ENCODE data around the gene RAB39A.

RAB39A gene

GRCh38 chr11:107957109-107957588 is 28.9 kb downstream of the RAB39A start:
- DNase-seq (ENCODE audit: low read depth, low spot score): no peak
- CTCF ChIA-PET: no interaction called here
- H3K4me3 ChIP-seq (ENCODE audit: low read depth, low read length): no peak overlapping the region
- TF ChIP-seq, protein P1, sequence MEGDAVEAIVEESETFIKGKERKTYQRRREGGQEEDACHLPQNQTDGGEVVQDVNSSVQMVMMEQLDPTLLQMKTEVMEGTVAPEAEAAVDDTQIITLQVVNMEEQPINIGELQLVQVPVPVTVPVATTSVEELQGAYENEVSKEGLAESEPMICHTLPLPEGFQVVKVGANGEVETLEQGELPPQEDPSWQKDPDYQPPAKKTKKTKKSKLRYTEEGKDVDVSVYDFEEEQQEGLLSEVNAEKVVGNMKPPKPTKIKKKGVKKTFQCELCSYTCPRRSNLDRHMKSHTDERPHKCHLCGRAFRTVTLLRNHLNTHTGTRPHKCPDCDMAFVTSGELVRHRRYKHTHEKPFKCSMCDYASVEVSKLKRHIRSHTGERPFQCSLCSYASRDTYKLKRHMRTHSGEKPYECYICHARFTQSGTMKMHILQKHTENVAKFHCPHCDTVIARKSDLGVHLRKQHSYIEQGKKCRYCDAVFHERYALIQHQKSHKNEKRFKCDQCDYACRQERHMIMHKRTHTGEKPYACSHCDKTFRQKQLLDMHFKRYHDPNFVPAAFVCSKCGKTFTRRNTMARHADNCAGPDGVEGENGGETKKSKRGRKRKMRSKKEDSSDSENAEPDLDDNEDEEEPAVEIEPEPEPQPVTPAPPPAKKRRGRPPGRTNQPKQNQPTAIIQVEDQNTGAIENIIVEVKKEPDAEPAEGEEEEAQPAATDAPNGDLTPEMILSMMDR (IDR thresholded peaks at IDR 0.05; ENCODE audit: insufficient read depth, low read length, missing control alignments): no peak
- POLR2A ChIA-PET: no interaction called here

DNA sequence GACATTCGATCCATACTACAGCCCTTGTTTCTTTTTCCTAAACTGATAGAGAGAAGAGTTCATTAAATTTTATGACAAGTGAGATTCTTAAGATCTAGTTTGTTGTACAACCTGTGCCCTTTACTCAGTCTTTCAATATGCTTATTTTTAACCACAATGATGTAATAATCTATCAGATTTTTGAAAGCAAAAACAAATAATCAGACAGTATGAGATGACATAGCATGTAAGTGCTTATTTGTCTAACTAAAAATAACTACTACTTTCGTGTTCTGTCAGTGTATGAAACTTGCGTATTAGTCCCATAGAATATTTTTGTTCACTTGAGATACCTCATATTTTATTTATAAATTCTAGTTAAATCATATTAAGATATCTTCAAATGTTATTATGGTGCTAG is 33.2 kb downstream of the RAB39A start:
- TF ChIP-seq, protein P1 (IDR thresholded peaks at IDR 0.05; ENCODE audit: insufficient read depth, low read length, missing control alignments): no peak
- no peak for DNase-seq (ENCODE audit: low read depth, low spot score)
- CTCF ChIA-PET: no interaction called here
- no peak overlapping the region for H3K4me3 ChIP-seq (ENCODE audit: low read depth, low read length)
- POLR2A ChIA-PET: no interaction called here

DNA sequence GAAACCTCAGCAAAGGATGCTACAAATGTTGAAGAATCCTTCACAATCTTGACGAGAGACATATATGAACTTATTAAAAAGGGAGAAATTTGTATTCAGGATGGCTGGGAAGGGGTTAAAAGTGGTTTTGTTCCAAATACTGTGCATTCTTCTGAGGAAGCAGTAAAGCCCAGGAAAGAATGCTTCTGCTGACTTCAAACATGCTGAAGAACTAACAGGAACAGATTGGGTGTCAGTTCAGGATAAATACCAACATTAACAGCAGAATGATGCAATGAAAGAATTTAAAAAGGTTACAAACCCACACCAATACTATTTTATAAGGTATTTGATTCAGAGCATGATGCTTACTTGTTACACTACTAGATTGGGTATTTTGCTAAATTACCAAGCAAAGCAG is 33.9 kb downstream of the RAB39A start:
- ChIA-PET CTCF (no interaction called here), POLR2A (no interaction called here)
- no peak overlapping the region for H3K4me3 ChIP-seq (ENCODE audit: low read depth, low read length)
- no peak for DNase-seq (ENCODE audit: low read depth, low spot score)
- TF ChIP-seq, protein P1 (IDR thresholded peaks at IDR 0.05; ENCODE audit: insufficient read depth, low read length, missing control alignments): no peak

GRCh38 chr11:107963091-107963490 is 34.8 kb downstream of the RAB39A start:
- CTCF ChIA-PET: no interaction called here
- TF ChIP-seq, protein P1 (IDR thresholded peaks at IDR 0.05; ENCODE audit: insufficient read depth, low read length, missing control alignments): no peak
- no peak overlapping the region for H3K4me3 ChIP-seq (ENCODE audit: low read depth, low read length)
- POLR2A ChIA-PET: no interaction called here
- DNase-seq (ENCODE audit: low read depth, low spot score): no peak

DNA sequence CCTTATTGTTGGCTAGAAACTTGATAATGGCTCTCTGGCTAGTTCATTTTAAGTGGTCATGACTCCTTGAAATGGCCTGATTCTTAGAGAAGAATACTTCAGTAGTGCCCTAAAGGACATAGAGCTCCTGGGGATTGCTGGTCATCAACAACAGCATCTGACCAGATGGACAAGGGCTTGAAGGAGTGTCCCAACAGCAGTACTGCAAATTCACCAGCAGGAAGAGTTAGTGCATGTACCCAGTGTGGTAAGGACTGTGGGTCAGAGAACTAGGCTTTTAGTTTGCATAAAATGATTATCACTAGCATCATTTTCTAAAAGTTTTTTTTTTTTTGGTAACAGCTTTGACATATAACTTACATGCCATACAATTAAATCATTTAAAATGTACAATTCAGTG is 41.0 kb downstream of the RAB39A start:
- ChIA-PET CTCF (interaction anchor here (2.6 kb wide), 1 partner anchor 39 kb away, joined by 7 read pairs; the partner anchor contains the start of gene CUL5), POLR2A (no interaction called here)
- no peak overlapping the region for H3K4me3 ChIP-seq (ENCODE audit: low read depth, low read length)
- DNase-seq (ENCODE audit: low read depth, low spot score): no peak
- TF ChIP-seq, protein P1 (IDR thresholded peaks at IDR 0.05; ENCODE audit: insufficient read depth, low read length, missing control alignments): no peak

DNA sequence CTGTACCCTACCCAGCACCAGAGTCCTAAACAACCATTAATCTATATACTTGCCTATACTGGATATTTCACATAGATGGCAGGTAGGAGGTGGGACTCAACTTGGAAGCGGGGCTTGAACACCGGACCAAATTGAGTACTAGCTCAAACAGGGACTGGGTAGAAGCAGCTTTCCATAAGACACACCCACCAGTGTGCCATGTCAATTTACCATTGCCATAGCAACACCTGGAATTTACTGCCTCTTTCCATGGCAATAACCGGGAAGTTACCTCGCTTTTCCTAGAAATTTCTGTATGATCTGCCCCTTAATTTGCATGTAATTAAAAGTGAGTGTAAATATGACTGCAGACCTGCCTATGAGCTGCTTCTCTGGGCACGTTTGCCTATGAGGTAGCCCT is 41.8 kb downstream of the RAB39A start:
- POLR2A ChIA-PET: no interaction called here
- CTCF ChIA-PET: interaction anchor here (2.6 kb wide), 1 partner anchor 39 kb away, joined by 7 read pairs; the partner anchor contains the start of gene CUL5
- no peak overlapping the region for H3K4me3 ChIP-seq (ENCODE audit: low read depth, low read length)

More for the DNA sequence above, 41.8 kb downstream of the RAB39A start:
- TF ChIP-seq, protein P1 (IDR thresholded peaks at IDR 0.05; ENCODE audit: insufficient read depth, low read length, missing control alignments): no peak
- no peak for DNase-seq (ENCODE audit: low read depth, low spot score)
